PFSK-1 (cell line): Measurements from ENCODE around the gene PRKD1.

ENCODE experiments used
- FOXP2 ChIP-seq: optimal IDR thresholded peaks from 2 replicates; pipeline ENCODE3; 2011; ENCODE audit warnings: borderline replicate concordance, control low read depth, inconsistent platforms; ENCODE audit not compliant: insufficient read depth; ENCODE audit errors: extremely low read length, extremely low read depth
- POLR2AphosphoS5 ChIP-seq: IDR thresholded peaks from 2 replicates; pipeline ENCODE4 v1.6.1; 2012; ENCODE audit warnings: low read depth, mild to moderate bottlenecking, control low read depth, low read length, moderate library complexity
- SIN3A ChIP-seq: IDR thresholded peaks from 2 replicates; pipeline ENCODE4 v1.6.1; 2012; ENCODE audit warnings: mild to moderate bottlenecking, low read length, moderate library complexity, borderline replicate concordance; ENCODE audit not compliant: insufficient read depth
- TAF1 ChIP-seq: IDR thresholded peaks from 2 replicates; pipeline ENCODE4 v1.6.1; 2012; ENCODE audit warnings: low read length, control low read depth, borderline replicate concordance; ENCODE audit not compliant: insufficient read depth
- TF ChIP-seq, protein P1 (sequence below), 2 experiments: IDR thresholded peaks; 2 replicates each; pipeline versions ENCODE4 v1.6.1 to v1.8.0; 2011 to 2012; ENCODE audit warnings: low read depth in 2 of 2, low read length in 2 of 2, control low read depth in 1 of 2, inconsistent platforms in 1 of 2, mild to moderate bottlenecking in 1 of 2, moderate library complexity in 1 of 2; ENCODE audit not compliant: insufficient read depth in 1 of 2

Gene PRKD1

GRCh38 chr14:29735459-29735858 lies 192.2 kb downstream of the PRKD1 start:
- TF ChIP-seq SIN3A: no peak
- TF ChIP-seq FOXP2: no peak
- TF ChIP-seq, protein P1, sequence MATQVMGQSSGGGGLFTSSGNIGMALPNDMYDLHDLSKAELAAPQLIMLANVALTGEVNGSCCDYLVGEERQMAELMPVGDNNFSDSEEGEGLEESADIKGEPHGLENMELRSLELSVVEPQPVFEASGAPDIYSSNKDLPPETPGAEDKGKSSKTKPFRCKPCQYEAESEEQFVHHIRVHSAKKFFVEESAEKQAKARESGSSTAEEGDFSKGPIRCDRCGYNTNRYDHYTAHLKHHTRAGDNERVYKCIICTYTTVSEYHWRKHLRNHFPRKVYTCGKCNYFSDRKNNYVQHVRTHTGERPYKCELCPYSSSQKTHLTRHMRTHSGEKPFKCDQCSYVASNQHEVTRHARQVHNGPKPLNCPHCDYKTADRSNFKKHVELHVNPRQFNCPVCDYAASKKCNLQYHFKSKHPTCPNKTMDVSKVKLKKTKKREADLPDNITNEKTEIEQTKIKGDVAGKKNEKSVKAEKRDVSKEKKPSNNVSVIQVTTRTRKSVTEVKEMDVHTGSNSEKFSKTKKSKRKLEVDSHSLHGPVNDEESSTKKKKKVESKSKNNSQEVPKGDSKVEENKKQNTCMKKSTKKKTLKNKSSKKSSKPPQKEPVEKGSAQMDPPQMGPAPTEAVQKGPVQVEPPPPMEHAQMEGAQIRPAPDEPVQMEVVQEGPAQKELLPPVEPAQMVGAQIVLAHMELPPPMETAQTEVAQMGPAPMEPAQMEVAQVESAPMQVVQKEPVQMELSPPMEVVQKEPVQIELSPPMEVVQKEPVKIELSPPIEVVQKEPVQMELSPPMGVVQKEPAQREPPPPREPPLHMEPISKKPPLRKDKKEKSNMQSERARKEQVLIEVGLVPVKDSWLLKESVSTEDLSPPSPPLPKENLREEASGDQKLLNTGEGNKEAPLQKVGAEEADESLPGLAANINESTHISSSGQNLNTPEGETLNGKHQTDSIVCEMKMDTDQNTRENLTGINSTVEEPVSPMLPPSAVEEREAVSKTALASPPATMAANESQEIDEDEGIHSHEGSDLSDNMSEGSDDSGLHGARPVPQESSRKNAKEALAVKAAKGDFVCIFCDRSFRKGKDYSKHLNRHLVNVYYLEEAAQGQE (IDR thresholded peaks at IDR 0.05; ENCODE audit: insufficient read depth in 1 of 2, low read depth in 2 of 2, low read length in 2 of 2): no peak
- TF ChIP-seq TAF1: no peak
- no peak for TF ChIP-seq POLR2AphosphoS5

GRCh38 chr14:29734732-29735131 lies 192.9 kb downstream of the PRKD1 start:
- TF ChIP-seq, protein P1 (IDR thresholded peaks at IDR 0.05; ENCODE audit: insufficient read depth in 1 of 2, low read depth in 2 of 2, low read length in 2 of 2): no peak
- TF ChIP-seq FOXP2 (no peak), TAF1 (no peak), SIN3A (no peak), POLR2AphosphoS5 (no peak)

- no peak for TF ChIP-seq TAF1
- peak; percentile 35; the same call in 1 of the 2 replicates for TF ChIP-seq SIN3A
- TF ChIP-seq, protein P1 (IDR thresholded peaks at IDR 0.05; ENCODE audit: insufficient read depth in 1 of 2, low read depth in 2 of 2, low read length in 2 of 2): peak; percentile 88 to 94
Measured at GRCh38 chr14:29724991-29725390, 202.7 kb downstream of the PRKD1 start.

- TF ChIP-seq SIN3A: no peak
- TF ChIP-seq, protein P1 (IDR thresholded peaks at IDR 0.05; ENCODE audit: insufficient read depth in 1 of 2, low read depth in 2 of 2, low read length in 2 of 2): no peak
- TF ChIP-seq FOXP2: no peak
- TF ChIP-seq POLR2AphosphoS5: no peak
- TF ChIP-seq TAF1: no peak
Measured at GRCh38 chr14:29722831-29723230, 204.8 kb downstream of the PRKD1 start.

DNA sequence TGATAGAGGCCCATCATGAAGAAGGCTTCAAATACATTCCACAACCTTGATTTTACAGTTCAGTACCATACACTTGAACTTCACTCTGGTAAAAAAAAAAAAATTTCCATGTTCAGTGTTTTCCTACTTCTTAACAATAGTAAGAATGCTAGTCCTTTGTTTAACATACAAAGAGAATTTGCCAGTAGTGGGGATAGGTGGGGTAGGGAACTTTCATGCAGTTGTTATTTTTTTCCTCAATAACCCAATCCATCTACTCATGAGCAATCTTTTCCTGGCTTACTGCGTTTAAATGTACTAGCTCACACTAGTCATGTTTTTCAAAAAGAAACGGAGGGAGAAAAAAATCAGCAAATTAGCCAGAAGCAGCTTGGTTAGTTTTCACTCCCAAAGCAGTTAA lies 206.1 kb downstream of the PRKD1 start:
- TF ChIP-seq POLR2AphosphoS5 (no peak), TAF1 (no peak), SIN3A (no peak), FOXP2 (no peak)
- TF ChIP-seq, protein P1 (IDR thresholded peaks at IDR 0.05; ENCODE audit: insufficient read depth in 1 of 2, low read depth in 2 of 2, low read length in 2 of 2): no peak
